Fibroblast of skin of left biceps (primary cell): Measurements from ENCODE around the gene IQGAP1.
"Not testable (repeated sequence)": the region's sequence is repeated elsewhere in the genome, so short reads cannot be mapped to it uniquely, and the experiment has no call there.

Experiments used
- DNase-seq, 2 experiments: peaks; one replicate each; pipeline ENCODE4 v3.0.0-alpha.2; 2013; ENCODE audit warnings: low read depth in 2 of 2

Gene IQGAP1

DNA sequence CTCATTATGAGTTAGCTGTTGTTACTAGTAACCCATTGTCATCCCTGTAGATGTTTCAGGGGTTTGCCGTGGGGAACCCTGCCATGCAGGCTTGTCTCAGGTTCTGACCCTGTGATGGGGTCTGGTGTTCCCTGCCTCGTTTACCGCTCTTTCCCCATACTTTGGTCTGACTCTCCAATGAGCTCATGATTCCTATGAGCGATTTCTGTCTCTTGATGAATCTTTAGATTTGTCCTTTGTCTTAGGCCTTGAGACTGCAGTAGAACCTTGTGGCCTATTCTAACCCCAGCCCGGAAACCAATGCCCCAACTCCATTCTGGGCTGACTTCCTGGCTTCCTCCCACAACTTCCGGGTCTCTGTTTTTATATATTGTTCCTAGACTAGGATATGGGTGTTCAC lies 11.3 kb upstream of the IQGAP1 start:
- no peak for DNase-seq

DNA sequence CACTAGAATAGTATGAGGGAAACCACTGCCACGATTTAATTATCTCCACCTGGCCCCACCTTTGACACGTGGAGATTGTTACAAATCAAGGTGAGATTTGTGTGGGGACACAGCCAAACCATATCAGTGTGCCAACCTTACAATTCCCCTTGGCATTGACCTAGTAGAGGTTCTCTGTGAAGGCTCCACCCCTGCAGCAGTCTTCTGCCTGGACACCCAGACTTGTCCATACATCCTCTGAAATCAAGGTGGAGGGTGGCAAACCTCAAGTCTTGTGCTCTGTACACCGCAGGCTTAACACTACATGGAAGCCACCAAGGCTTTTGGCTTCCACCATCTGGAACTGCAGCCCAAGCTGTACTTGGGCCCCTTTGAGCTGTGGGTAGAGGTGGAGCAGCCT lies 8.8 kb upstream of the IQGAP1 start:
- no peak for DNase-seq

DNA sequence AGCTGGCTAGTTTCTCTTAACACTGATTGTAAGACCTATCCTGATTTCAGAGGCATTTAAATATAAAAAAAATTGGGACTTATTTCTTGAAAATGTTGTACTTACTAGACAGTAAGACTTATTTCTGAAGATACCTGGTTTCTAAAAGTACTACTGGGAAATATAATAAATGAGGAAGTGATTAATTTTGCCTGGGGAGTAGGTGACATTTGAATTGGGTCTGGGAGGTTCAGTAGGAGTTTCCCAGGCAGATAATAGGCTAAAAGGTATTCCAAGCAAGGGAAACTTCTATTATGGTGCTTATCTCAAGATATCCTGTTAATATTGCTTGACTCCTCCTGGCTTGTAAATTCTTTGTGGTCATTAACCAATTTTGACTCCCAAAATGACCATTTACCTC lies 6.5 kb upstream of the IQGAP1 start:
- DNase-seq: no peak

DNA sequence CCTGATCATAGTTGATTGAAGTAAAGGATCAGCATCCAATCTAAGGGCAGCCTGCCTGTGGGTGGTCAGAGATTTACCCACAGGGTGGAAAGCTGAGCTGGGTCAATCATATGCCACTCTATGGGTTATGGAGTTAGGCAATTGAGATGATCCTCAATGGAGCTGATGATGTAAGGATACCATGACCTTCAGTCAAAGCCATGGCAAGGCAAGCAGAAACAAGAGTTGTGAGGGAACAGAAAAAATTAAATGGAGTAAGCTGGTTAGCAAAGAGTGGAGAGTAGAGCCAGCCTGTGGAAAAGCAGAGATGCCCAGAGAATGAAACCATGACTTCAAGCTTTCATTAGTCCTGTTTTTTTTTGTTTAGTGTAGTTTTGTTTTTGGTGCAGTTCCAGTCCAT lies 5.7 kb upstream of the IQGAP1 start:
- DNase-seq: no peak

- no peak for DNase-seq
Measured at GRCh38 chr15:90386221-90386620, 1.8 kb upstream of the IQGAP1 start.

GRCh38 chr15:90388462-90389380 lies 679 bp downstream of the IQGAP1 start:
- no peak for DNase-seq

DNA sequence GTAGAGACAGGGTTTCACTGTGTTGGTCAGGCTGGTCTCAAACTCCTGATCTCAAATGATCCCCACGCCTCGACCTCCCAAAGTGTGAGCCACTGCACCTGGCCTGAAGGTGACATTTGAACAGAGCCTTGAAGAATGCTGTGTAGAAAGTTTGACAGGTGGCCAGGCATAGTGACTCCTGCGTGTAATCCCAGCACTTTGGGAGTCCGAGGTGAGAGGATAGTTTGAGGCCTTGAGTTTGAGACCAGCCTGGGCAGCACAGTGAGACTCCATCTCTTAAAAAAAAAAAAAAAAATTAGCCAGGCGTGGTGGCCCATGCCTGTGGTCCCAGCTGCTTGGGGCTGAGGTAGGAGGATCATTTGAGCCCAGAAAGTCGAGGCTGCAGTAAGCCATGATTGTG lies 1.5 kb downstream of the IQGAP1 start:
- no peak for DNase-seq

DNA sequence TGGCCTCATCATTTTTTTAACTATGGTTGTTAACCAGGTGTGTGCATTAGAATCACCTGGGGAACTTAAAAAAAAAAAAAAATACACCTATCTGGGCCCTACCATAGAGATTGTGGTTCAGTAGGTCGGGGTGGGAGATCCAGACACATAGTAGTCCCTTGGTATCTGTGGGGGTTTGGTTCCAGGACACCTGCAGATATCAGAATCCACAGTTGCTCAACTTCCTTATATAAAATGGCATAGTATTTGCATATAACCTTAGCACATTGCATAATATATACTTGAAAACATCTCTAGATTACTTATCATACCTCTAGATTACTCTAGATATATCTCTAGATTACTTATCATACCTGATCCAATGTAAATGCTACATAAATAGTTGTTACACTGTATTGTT lies 5.0 kb downstream of the IQGAP1 start:
- no peak for DNase-seq

- DNase-seq: no peak
Measured at GRCh38 chr15:90394074-90394473, 6.0 kb downstream of the IQGAP1 start.

DNA sequence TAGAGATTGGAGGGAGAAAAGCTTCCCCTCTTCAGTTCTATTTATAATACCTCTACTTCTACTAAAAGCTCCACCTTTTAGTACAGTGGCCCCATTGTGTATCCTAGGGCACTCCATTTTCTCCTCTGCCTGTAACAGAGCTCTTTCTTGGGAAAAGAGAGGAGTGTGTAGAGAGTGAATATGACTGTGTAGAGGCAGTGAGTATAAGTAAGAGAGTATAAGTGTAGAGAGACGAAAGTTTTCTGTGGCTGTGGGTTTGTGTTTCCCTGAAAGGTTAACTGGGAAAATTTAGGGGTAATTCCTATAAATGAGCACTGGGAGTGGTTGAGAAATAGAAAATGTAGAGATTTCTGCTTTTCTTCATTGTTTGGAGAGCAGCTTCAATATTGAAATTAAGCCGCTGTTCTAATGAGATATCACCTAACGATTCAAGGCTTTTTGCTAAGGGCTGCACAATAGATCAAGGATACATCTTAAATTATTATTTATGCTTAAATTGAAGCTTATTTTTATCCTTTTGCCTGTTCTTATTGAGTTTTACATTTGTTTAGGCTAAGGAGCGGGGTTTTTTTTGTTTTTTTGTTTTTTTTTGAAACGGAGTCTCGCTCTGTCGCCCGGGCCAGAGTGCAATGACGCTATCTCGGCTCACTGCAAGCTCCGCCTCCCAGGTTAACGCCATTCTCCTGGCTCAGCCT lies 6.9 kb downstream of the IQGAP1 start:
- DNase-seq: no peak

DNA sequence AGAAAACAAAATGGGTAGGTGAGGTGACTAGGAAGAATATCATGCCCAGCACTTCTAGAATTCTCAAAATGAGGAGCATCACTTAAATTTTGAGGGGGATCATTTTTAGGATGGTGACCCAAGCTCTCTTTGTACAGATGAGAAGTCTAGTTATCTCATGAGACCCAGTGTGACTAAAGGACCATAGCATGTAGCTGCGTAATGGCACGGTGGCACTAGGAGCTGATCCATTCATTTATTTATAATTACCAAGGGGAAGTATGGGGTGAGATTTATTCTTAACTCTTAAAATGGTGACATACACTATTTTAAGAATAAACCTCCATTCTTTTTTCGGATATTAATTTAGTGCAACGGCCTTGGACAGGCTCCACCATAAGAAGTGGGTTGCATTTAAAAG lies 8.3 kb downstream of the IQGAP1 start:
- DNase-seq: no peak

- no peak for DNase-seq
Measured at GRCh38 chr15:90400005-90400758, 12.1 kb downstream of the IQGAP1 start.

DNA sequence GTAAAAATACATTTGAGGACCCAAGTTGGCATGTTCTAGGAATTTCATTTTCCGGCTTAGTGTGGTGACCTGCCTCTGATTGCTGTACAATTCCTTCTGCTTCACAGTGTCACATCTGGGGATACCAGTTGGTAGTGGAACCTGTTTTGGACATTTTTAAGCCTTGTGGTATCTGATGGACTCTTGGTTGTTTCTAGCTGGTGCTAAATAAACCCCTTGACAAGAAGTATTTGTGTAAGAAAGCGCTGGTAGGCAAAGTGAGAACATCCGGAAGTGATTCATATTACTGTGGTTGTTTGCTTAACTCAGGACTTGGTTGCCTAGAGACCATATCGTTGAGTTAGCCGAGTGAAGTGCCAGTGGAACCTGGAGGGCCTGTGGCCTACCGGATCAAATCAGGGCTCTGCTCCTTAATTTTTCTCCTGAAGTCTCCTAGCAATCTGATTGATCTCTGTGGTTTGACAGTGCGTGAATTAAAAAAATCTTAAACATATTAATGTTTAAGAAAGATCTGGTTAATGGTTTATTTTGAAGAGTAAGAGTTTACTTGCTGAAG lies 12.8 kb downstream of the IQGAP1 start:
- peak; percentile 72 to 76 for DNase-seq

DNA sequence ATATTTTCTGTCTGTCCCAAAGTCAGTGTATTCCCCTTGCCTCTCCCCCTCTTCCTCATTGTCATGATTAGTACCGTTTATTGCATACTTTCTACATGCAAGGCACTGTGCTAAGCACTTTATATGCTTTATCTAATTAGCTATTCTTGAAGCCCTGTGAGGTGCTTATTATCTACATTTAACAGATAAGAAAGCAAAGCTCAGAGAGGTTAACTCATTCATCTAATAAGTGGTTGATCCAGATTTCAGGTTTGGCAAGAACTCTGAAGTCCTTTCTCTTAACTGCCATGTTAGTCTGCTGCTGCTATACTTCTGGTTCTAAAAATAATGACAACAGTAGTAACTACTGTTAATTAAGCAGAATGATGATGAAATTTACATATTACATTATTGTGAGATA lies 13.5 kb downstream of the IQGAP1 start:
- DNase-seq: no peak

DNA sequence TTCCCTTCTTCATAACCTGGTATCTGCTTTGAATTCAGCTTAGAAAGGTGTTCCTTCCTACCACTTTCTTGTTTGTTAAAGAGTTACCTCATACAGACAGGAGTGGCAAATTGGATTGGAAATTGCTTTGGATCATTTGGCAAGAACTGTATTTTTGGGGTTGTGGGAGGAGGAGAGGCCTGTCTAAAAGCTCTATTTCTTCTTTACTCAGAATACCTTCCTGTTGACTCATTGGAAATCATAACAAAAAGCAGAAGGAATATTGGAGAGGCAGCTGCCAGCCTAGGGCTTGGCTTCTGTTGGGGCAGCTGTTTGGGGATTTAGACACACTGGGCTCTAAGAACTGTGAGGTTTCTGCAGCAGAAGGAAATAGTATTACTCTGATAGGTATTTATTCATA lies 14.2 kb downstream of the IQGAP1 start:
- DNase-seq: peak; percentile 69 to 70

GRCh38 chr15:90402767-90403166 lies 14.7 kb downstream of the IQGAP1 start:
- no peak for DNase-seq

GRCh38 chr15:90405055-90405607 lies 17.1 kb downstream of the IQGAP1 start:
- no peak for DNase-seq

GRCh38 chr15:90407336-90407735 lies 19.3 kb downstream of the IQGAP1 start:
- no peak for DNase-seq

DNA sequence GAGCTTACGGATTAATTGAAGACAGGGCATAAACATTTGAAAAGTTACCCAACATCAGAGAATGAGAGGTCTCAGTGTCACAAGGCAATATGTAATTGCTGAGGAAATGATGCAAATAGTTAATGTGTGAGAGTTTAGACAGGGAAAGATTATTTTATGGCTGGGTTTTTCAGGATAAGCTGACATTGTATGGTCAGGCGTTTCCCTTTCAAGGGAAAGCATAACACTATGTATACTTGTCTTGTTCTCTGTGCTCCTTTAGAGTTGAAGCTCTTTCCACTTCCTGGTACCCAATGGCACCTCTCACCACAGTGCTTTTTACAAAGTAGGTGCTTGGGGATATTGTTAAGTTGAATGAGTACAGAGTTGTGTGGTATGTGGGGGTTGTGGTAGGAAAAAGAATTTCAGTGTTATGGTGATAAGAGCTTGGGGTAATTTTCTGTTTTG lies 19.9 kb downstream of the IQGAP1 start:
- DNase-seq: no peak

DNA sequence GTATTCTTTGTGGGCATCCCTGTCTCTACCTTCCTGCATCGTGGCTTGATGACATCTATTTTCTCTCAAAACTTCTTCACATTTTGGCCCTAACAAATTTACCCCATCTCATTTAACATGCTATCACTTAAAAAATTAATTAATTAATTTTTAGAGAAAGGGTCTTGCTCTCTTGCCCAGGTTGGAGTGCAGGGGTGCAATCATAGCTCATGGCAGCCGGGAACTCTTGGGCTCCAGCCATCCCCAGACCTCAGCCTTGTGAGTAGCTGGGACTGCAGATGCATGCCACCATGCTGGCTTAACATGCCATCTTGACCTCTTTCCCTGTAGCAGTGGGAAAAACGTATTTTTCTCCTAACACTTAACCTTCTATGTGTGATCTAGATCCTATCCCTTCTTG lies 20.6 kb downstream of the IQGAP1 start:
- DNase-seq: no peak

GRCh38 chr15:90409587-90409986 lies 21.5 kb downstream of the IQGAP1 start:
- DNase-seq: not testable (repeated sequence)

GRCh38 chr15:90410316-90410715 lies 22.3 kb downstream of the IQGAP1 start:
- not testable (repeated sequence) for DNase-seq
